C4-2B (cell line): Measurements from ENCODE around the gene SLIT3.

Source experiments
- H3K27ac ChIP-seq: fragments of 450-650 bp; 2 replicates; pipeline ENCODE4 v1.5.1; 2017
- ZFX ChIP-seq: fragments of 450-650 bp; IDR thresholded peaks from 2 replicates; pipeline ENCODE4 v1.6.1; 2017
- TF ChIP-seq, protein P1 (sequence below): fragments of 450-650 bp; conservative IDR thresholded peaks from 2 replicates; pipeline ENCODE4 v1.5.1; 2017; ENCODE audit warnings: mild to moderate bottlenecking

The SLIT3 gene

GRCh38 chr5:168903061-168903460 is 397.9 kb downstream of the SLIT3 start:
- no peak overlapping the region for H3K27ac ChIP-seq
- TF ChIP-seq, protein P1, sequence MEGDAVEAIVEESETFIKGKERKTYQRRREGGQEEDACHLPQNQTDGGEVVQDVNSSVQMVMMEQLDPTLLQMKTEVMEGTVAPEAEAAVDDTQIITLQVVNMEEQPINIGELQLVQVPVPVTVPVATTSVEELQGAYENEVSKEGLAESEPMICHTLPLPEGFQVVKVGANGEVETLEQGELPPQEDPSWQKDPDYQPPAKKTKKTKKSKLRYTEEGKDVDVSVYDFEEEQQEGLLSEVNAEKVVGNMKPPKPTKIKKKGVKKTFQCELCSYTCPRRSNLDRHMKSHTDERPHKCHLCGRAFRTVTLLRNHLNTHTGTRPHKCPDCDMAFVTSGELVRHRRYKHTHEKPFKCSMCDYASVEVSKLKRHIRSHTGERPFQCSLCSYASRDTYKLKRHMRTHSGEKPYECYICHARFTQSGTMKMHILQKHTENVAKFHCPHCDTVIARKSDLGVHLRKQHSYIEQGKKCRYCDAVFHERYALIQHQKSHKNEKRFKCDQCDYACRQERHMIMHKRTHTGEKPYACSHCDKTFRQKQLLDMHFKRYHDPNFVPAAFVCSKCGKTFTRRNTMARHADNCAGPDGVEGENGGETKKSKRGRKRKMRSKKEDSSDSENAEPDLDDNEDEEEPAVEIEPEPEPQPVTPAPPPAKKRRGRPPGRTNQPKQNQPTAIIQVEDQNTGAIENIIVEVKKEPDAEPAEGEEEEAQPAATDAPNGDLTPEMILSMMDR = no peak
- no peak for TF ChIP-seq ZFX

- no peak for TF ChIP-seq ZFX
- TF ChIP-seq, protein P1 = no peak
- H3K27ac ChIP-seq = no peak overlapping the region
Measured at GRCh38 chr5:168899673-168900072, 401.3 kb downstream of the SLIT3 start.

DNA sequence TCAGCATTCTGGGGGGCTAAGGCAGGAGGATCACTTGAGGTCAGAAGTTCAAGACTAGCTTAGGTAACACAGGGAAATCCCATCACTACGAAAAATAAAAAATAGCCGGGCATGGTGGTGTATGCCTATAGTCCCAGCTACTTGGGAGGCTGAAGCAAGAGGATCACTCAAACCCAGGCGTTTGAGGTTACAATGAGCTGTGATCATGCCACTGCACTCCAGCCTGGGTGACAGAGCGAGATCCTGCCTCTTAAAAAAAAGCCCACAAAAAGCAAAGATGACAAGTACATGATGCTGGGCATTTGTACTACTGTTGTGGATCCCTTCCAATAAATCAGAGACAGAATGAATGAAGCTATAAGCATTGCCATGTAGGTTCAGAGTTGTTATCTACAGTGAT is 401.7 kb downstream of the SLIT3 start:
- H3K27ac ChIP-seq = no peak overlapping the region
- TF ChIP-seq, protein P1 = no peak
- TF ChIP-seq ZFX = no peak

DNA sequence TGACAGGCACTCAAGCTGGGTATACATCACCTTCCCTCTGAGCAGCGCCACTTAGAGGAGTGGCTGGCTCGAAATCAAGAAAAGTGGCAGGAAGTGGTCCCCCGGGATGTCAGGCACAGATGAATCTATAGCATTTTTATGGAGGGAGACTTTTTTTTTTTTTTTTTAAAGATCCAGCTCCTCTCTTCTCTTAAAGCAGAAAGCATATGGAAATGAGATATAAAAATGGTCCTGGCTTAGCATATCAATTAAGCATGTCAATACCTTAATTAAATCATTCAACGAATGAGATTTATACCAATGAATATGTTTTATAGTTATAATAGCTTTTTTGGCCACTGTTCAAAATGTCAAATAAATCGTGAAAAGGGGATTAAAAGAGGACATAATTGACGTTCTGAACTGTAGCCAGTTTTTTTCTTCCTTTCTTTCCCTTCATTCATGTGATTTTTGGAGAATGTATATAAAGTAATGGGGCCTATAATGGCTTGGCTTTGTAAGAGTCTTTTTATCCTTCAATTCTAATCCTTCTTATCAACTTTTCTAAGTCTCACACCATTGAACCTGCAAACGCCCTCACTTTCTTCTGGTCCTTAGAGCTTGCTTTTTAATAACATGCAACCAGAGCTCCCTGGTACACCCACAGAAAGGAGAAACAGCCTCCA is 402.6 kb downstream of the SLIT3 start:
- H3K27ac ChIP-seq = no peak overlapping the region
- TF ChIP-seq ZFX = no peak
- TF ChIP-seq, protein P1 = no peak

DNA sequence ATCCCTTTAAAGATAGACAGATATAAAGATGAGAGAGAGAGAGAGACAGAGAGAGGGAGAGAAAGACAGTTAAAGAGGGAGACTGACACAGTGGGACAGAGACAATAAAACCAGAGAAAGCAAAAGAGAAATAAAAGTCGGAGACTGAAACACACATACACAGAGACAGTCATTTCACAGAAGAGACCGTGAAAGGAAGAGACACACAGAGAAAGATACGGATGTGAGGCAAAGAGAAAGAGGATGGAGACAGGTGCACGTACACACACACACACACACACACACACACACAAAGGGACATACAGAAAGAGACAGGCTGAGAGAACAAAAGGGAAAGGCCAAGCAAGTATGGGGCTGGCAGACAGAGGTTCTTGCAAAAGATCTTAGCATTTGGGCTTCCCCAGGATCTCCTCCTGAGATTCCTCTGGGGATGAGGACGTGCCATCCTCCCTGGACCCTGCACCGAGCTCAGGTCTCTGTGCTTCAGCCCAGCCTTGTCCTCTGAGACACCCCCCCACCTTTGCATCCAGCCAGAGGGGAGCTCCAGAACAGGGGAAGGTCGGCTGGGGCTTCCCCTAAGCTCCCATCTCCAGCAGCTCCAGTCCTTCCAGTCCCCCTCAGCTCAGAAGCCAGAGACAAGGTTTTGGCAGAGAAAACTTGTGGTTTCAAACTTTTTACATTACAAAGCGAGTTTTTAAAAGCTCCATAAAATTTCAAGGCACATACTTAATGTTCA is 403.4 kb downstream of the SLIT3 start:
- TF ChIP-seq, protein P1 = no peak
- no peak for TF ChIP-seq ZFX
- H3K27ac ChIP-seq = no peak overlapping the region

- H3K27ac ChIP-seq = no peak overlapping the region
- TF ChIP-seq, protein P1 = no peak
- TF ChIP-seq ZFX = no peak
Measured at GRCh38 chr5:168895295-168896071, 405.5 kb downstream of the SLIT3 start.

GRCh38 chr5:168893283-168893682 is 407.7 kb downstream of the SLIT3 start:
- TF ChIP-seq, protein P1 = no peak
- no peak for TF ChIP-seq ZFX
- no peak overlapping the region for H3K27ac ChIP-seq
